SU-DHL-6 (cell line): ENCODE measurements around the gene PPP3CA.

ENCODE experiments used
- H2AFZ ChIP-seq: fragments of 200-600 bp; sonication (generic); 2 replicates; pipeline ENCODE4 v1.6.1; 2014; ENCODE audit warnings: low read depth, mild to moderate bottlenecking, moderate library complexity, mixed read lengths, antibody characterized with exemption, low read length; ENCODE audit not compliant: severe bottlenecking
- H3F3A ChIP-seq: fragments of 200-600 bp; shearing (Covaris generic); 2 replicates; pipeline ENCODE4 v1.6.0; 2016; ENCODE audit warnings: antibody characterized with exemption, mild to moderate bottlenecking; ENCODE audit not compliant: insufficient read depth
- H3K27ac ChIP-seq: fragments of 200-600 bp; sonication (generic); 2 replicates; pipeline ENCODE4 v1.5.1; 2016; ENCODE audit warnings: low read depth, mild to moderate bottlenecking, low read length, moderate library complexity, mixed read lengths
- H3K27me3 ChIP-seq: fragments of 200-600 bp; sonication (generic), shearing (Covaris generic); 2 replicates; pipeline ENCODE4 v1.6.0; 2014; ENCODE audit warnings: mild to moderate bottlenecking, low read length
- H3K36me3 ChIP-seq: fragments of 200-600 bp; sonication (generic); 2 replicates; pipeline ENCODE4 v1.6.1; 2014; ENCODE audit warnings: mild to moderate bottlenecking, low read length, mixed read lengths
- H3K4me2 ChIP-seq: fragments of 300-600, 200-600 bp; shearing (Covaris generic), sonication (generic); 2 replicates; pipeline ENCODE4 v1.6.0; 2014; ENCODE audit warnings: low read length, low read depth, mild to moderate bottlenecking; ENCODE audit not compliant: poor library complexity, severe bottlenecking
- H3K4me3 ChIP-seq: fragments of 200-600 bp; sonication (generic); 2 replicates; pipeline ENCODE4 v1.5.1; 2014; ENCODE audit warnings: antibody characterized with exemption, low read length, mild to moderate bottlenecking, mixed read lengths; ENCODE audit not compliant: insufficient read depth, poor library complexity, severe bottlenecking
- H3K79me2 ChIP-seq: fragments of 200-600 bp; sonication (generic); 2 replicates; pipeline ENCODE4 v1.6.1; 2014; ENCODE audit warnings: mild to moderate bottlenecking, low read length, moderate library complexity; ENCODE audit not compliant: insufficient read depth
- H3K9ac ChIP-seq: fragments of 200-600 bp; sonication (generic); 2 replicates; pipeline ENCODE4 v1.7.0; 2014; ENCODE audit warnings: mild to moderate bottlenecking, low read length
- H3K9me2 ChIP-seq: fragments of 200-600 bp; sonication (generic); replicated peaks from 2 replicates; pipeline ENCODE4 v1.6.1; 2014; ENCODE audit warnings: low read length; ENCODE audit not compliant: insufficient read depth
- H3K9me3 ChIP-seq: fragments of 200-600 bp; sonication (generic); 2 replicates; pipeline ENCODE4 v1.6.1; 2014; ENCODE audit warnings: low read length, mixed read lengths; ENCODE audit not compliant: insufficient read depth
- H4K20me1 ChIP-seq: fragments of 200-600 bp; sonication (generic); 2 replicates; pipeline ENCODE4 v1.6.1; 2014; ENCODE audit warnings: low read depth, mild to moderate bottlenecking, antibody characterized with exemption, low read length, moderate library complexity, mixed read lengths
- EZH2phosphoT487 ChIP-seq: fragments of 200-600 bp; sonication (generic), shearing (Covaris generic); conservative IDR thresholded peaks from 2 replicates; pipeline ENCODE4 v1.6.1; 2018; ENCODE audit warnings: mild to moderate bottlenecking, antibody characterized with exemption, low read length, moderate library complexity, mixed read lengths
- TF ChIP-seq, protein P1 (sequence below): fragments of 200-600 bp; sonication (generic); IDR thresholded peaks from one replicate; pipeline ENCODE4 v1.5.1; 2017; ENCODE audit warnings: antibody characterized with exemption, mild to moderate bottlenecking, low read length, moderate library complexity; ENCODE audit not compliant: insufficient read depth, poor library complexity, severe bottlenecking

The PPP3CA gene

DNA sequence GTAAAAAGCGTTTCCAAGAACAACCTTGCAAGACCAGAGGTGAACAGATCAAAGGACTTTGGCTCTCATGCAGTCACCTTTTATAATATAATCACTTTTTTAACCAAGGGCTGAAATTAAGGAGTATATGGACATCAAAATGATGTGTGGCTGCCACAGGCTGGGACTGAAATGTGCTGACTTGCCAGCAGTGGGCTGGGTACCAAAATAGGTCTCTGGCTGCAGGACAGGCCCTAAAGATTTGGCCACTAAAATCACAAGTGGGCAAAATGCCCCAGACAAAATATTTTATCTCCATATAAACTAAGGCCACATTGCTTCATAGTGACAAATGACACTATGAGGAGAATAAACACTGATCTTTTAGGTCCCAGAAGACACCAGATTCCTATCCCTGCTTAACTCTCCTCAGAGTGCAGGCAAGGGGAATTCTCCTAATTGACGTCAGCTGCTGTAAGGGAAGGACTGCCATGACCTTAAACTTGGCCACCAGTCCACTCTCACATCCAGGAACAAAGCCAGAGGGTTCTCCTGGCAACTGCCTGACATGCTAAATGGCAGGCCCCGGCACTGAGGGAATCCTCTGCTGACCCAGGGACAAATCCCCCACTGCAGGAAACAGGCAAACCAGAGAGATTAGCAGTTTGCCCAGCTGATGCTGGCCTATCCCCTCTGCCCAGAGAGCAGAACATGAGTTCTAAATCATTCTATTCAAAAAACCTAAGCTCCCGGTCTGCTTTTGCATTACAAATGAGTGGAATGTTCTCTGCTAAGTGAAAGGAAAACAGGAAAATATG lies 155.8 kb downstream of the PPP3CA start:
- H3K4me2 ChIP-seq: no peak overlapping the region
- no peaks in the 10 kb centered on the region for H4K20me1 ChIP-seq
- TF ChIP-seq, protein P1, sequence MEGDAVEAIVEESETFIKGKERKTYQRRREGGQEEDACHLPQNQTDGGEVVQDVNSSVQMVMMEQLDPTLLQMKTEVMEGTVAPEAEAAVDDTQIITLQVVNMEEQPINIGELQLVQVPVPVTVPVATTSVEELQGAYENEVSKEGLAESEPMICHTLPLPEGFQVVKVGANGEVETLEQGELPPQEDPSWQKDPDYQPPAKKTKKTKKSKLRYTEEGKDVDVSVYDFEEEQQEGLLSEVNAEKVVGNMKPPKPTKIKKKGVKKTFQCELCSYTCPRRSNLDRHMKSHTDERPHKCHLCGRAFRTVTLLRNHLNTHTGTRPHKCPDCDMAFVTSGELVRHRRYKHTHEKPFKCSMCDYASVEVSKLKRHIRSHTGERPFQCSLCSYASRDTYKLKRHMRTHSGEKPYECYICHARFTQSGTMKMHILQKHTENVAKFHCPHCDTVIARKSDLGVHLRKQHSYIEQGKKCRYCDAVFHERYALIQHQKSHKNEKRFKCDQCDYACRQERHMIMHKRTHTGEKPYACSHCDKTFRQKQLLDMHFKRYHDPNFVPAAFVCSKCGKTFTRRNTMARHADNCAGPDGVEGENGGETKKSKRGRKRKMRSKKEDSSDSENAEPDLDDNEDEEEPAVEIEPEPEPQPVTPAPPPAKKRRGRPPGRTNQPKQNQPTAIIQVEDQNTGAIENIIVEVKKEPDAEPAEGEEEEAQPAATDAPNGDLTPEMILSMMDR: no peak
- no peak for TF ChIP-seq EZH2phosphoT487
- H3K27ac ChIP-seq: no peak overlapping the region
- no peaks in the 10 kb centered on the region for H3K36me3 ChIP-seq
- H2AFZ ChIP-seq: no peak overlapping the region
- no peaks in the 10 kb centered on the region for H3K9me2 ChIP-seq
- H3K9ac ChIP-seq: no peak overlapping the region
- no peak overlapping the region for H3K4me3 ChIP-seq
- no peaks in the 10 kb centered on the region for H3K79me2 ChIP-seq
- H3K27me3 ChIP-seq: no peaks in the 10 kb centered on the region
- no peaks in the 10 kb centered on the region for H3F3A ChIP-seq
- H3K9me3 ChIP-seq: no peaks in the 10 kb centered on the region

DNA sequence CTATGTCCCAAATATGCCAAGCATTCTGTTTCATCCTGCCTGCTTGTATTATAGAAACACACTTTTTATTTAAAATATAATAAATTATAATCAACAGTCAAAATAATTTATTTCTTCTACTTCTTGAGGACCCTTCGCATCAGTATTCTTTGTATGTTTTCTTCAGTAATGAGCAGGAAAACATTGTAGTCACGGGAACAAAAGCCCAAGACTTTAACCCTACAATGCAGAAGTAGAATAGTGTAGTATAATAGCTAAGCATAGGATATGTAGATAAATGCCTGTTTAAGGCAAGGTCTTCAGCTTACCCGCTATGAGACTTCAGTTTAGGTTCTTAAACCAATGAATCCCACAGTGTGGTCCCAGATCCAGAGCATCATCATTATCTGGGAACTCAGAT lies 156.6 kb downstream of the PPP3CA start:
- H3K4me2 ChIP-seq: no peak overlapping the region
- H3K79me2 ChIP-seq: no peaks in the 10 kb centered on the region
- H3K27ac ChIP-seq: no peak overlapping the region

DNA sequence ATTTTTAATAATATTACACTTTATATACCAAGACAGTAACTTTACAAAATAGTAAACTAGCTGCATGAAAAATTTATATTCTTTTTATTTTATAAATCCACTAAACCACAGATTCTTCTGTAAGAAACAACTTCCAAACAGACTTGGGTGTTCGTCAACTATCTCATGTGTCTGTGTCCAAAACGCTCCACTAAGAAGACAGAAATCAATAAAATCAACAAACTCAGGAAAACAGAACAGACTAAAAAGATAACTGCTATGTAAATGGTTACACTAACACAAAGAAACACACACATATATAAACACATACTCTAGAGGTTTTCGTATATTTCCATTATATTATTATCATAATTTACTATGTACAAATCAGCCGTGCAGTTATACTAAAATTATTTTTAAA lies 158.4 kb downstream of the PPP3CA start:
- Histone ChIP-seq H3K27ac (no peak overlapping the region), H3K4me3 (no peak overlapping the region), H3K9me3 (no peaks in the 10 kb centered on the region), H3F3A (no peaks in the 10 kb centered on the region), H3K4me2 (no peak overlapping the region), H3K27me3 (no peaks in the 10 kb centered on the region), H3K9ac (no peak overlapping the region), H3K36me3 (no peaks in the 10 kb centered on the region), H3K9me2 (no peaks in the 10 kb centered on the region), H3K79me2 (no peaks in the 10 kb centered on the region), H2AFZ (no peak overlapping the region), H4K20me1 (no peaks in the 10 kb centered on the region)
- no peak for TF ChIP-seq EZH2phosphoT487

More for the DNA sequence above, 156.6 kb downstream of the PPP3CA start:
- Histone ChIP-seq H3K4me3 (no peak overlapping the region), H3K9me2 (no peaks in the 10 kb centered on the region), H4K20me1 (no peaks in the 10 kb centered on the region), H3K9ac (no peak overlapping the region), H3K9me3 (no peaks in the 10 kb centered on the region), H3K27me3 (no peaks in the 10 kb centered on the region), H2AFZ (no peak overlapping the region), H3F3A (no peaks in the 10 kb centered on the region), H3K36me3 (no peaks in the 10 kb centered on the region)
- TF ChIP-seq EZH2phosphoT487: no peak
- TF ChIP-seq, protein P1: no peak

DNA sequence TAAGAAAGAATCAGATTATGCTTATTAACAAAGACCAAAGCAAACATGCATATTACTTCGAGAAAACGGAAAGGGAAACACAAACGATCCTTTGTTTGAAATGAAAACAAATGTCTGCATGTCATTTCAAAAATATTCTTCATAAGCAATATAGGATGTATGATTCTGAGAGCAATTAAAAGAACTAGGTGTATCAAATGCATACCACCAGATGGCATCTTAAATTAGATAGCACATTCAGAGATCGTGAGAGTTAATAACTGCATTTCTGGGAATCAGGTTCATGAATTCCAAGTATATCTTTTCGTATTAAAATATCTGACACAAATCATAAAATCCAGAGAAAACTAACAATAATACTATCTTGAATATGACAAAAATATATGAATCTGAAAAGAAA lies 159.5 kb downstream of the PPP3CA start:
- H4K20me1 ChIP-seq: no peaks in the 10 kb centered on the region
- H3K36me3 ChIP-seq: no peaks in the 10 kb centered on the region
- no peak overlapping the region for H3K4me2 ChIP-seq
- no peaks in the 10 kb centered on the region for H3K9me2 ChIP-seq
- no peaks in the 10 kb centered on the region for H3K9me3 ChIP-seq
- no peak overlapping the region for H3K4me3 ChIP-seq
- no peaks in the 10 kb centered on the region for H3K27me3 ChIP-seq
- H3F3A ChIP-seq: no peaks in the 10 kb centered on the region
- H3K27ac ChIP-seq: no peak overlapping the region
- no peak overlapping the region for H3K9ac ChIP-seq
- TF ChIP-seq, protein P1: no peak
- TF ChIP-seq EZH2phosphoT487: no peak
- H2AFZ ChIP-seq: no peak overlapping the region
- no peaks in the 10 kb centered on the region for H3K79me2 ChIP-seq
